Esophagus (tissue), 2 donors: ENCODE results near the gene YTHDF1. TPM values are rescaled to one million over a fixed set of nuclear protein-coding genes. Genes with fewer than 3 reads are reported as not detected.

Experiments
- H3K27ac ChIP-seq, 2 donors: one replicate each; pipeline ENCODE4 v1.5.1; 2013; ENCODE audit warnings: low read depth in 2 of 2, mild to moderate bottlenecking in 2 of 2, inconsistent platforms in 1 of 2, low read length in 1 of 2, moderate library complexity in 1 of 2
- H3K27me3 ChIP-seq, 2 donors: one replicate each; pipeline ENCODE4 v1.6.1; 2013; ENCODE audit warnings: low read length in 2 of 2, control low read depth in 1 of 2, mild to moderate bottlenecking in 1 of 2; ENCODE audit not compliant: insufficient read depth in 2 of 2, control insufficient read depth in 1 of 2
- H3K36me3 ChIP-seq, 2 donors: one replicate each; pipeline ENCODE4 v1.6.1; 2013; ENCODE audit warnings: low read length in 1 of 2; ENCODE audit not compliant: control insufficient read depth in 2 of 2, insufficient read depth in 2 of 2
- H3K4me1 ChIP-seq, 2 donors: one replicate each; pipeline ENCODE4 v1.6.1; 2013; ENCODE audit warnings: low read length in 1 of 2; ENCODE audit not compliant: control insufficient read depth in 2 of 2, insufficient read depth in 2 of 2
- H3K4me3 ChIP-seq, 2 donors: one replicate each; pipeline ENCODE4 v1.5.1; 2013; ENCODE audit warnings: low read length in 2 of 2, mild to moderate bottlenecking in 2 of 2, low read depth in 1 of 2, moderate library complexity in 1 of 2
- H3K9me3 ChIP-seq, 2 donors: one replicate each; pipeline ENCODE4 v1.6.1; 2013; ENCODE audit warnings: mild to moderate bottlenecking in 2 of 2, low read depth in 1 of 2, low read length in 1 of 2, moderate library complexity in 1 of 2; ENCODE audit not compliant: control insufficient read depth in 2 of 2, insufficient read depth in 1 of 2
- WGBS, 2 donors: extraction: QIAGEN DNeasy Blood & Tissue Kit; methylation state at CpG; one replicate each; pipeline ENCODE4 v1.1.7; 2013; 5-methylcytosine and 5-hydroxymethylcytosine counted together
- polyA plus RNA-seq, 2 donors: library from polyadenylated mRNA; stranded (reverse); fragments of 200-250 nt; gene quantifications; one replicate each; pipeline ENCODE4 v1.2.3, GENCODE V29; 2013
- donor health status: healthy with polysubstance abuse.
- donor health status: Bipolar disorder and iron deficiency.

Gene YTHDF1
- polyA plus RNA-seq, 2 donors: 13.1 to 15.7 TPM

DNA sequence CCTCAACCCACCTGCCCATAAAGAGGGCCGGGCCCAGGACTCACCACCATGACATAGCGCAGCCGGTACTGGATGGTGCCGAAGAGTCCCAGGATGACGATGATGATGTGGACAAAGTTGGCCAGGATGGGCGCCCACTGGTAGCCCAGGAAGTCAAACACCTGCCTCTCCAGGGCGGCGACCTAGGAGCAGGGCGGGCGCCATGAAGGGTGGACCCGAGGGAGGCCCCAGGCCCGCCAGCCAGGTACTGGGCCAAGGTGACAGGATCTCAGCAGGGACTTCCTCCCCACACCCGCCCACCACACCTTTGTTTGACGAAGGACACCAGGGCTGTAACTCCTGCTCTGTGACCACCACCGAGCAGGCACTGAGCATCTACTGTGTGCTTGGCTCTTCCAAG lies 34.0 kb upstream of the YTHDF1 start:
- H3K27me3 ChIP-seq: peaks cover 0 to 25% of the 10 kb centered on the region in 2 donors
- WGBS, 2 donors: 87 to 90% methylated on average over 15 of the region's 15 CpGs

DNA sequence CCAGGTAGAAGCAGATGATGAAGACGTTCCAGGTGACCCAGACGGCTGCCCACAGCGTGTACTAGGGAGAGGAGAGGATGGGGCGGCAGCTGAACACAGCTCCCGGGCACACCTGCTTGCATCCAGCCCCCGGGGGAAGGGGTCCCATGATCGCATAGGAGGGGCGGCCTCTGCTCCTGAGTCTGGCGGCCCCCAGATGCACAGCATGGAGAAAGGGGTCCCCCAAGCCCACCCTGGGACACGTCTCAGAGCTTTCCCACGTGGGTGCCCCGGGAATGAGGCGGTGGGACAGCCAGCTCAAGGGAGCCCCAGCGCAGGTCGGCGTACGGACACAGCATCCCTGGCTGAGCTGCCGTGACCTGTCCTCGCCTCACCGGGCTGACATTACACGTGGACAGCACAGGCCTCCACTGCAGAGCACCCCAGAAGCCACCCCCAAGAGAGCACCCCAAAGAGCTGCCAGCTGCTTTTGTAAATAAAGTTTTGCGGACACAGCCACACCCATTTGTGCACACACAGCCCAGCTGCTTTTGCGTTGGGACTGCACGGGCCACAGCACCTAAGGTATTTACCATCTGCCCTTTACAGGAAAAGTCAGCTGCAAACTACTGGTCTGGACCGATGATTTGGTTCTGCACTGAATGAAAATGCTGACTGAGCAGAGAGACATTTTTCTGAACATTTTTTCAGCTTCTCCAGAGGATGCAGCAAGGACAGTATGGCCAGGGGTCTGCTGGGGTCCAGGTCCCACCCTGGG lies 33.1 kb upstream of the YTHDF1 start:
- no peak overlapping the region for H3K4me3 ChIP-seq
- WGBS, 2 donors: 64 to 68% methylated on average over 25 of the region's 25 CpGs
- H3K36me3 ChIP-seq: no peaks in the 10 kb centered on the region
- H3K27ac ChIP-seq: no peak overlapping the region
- H3K9me3 ChIP-seq: no peaks in the 10 kb centered on the region
- H3K4me1 ChIP-seq: peaks cover 3 to 5% of the 10 kb centered on the region in 2 donors
- peaks cover 0 to 21% of the 10 kb centered on the region in 2 donors for H3K27me3 ChIP-seq

More for the DNA sequence above, 34.0 kb upstream of the YTHDF1 start:
- no peak overlapping the region for H3K4me3 ChIP-seq
- H3K9me3 ChIP-seq: no peaks in the 10 kb centered on the region
- peaks cover 4 to 7% of the 10 kb centered on the region in 2 donors for H3K4me1 ChIP-seq
- no peak overlapping the region for H3K27ac ChIP-seq
- no peaks in the 10 kb centered on the region for H3K36me3 ChIP-seq

DNA sequence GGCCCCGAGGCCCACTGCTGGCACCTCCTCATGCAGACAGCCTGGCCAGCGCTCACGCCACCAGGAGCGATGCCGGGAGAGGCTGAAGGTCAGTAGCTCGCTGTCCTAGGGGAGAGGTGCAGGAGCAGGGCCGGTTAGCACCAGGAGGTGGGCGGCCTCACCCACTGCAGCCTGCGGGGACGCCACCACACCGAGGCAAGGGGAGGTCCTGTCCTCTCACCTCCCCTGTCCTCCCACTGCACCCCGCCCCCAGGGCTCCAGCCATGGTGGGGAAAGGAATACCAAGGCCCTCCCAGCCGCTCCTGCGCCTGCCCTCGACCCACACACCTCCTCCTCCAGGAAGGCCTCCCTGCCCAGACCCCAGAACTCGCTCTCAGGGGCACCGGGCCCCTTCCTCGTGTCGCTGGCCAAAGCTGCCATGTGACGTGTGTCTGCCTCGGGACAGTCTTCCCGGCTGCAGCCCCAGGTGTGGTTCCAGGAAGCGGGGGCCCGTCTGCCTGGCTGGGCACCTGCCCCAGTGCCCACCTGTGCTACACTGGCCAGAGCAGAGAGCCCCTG lies 31.8 kb upstream of the YTHDF1 start:
- no peaks in the 10 kb centered on the region for H3K9me3 ChIP-seq
- H3K27ac ChIP-seq: no peak overlapping the region
- peaks cover 0 to 18% of the 10 kb centered on the region in 2 donors for H3K27me3 ChIP-seq
- no peaks in the 10 kb centered on the region for H3K4me1 ChIP-seq
- 68% methylated on average over 24 of the region's 24 CpGs for WGBS, 2 donors
- H3K36me3 ChIP-seq: no peaks in the 10 kb centered on the region
- no peak overlapping the region for H3K4me3 ChIP-seq

DNA sequence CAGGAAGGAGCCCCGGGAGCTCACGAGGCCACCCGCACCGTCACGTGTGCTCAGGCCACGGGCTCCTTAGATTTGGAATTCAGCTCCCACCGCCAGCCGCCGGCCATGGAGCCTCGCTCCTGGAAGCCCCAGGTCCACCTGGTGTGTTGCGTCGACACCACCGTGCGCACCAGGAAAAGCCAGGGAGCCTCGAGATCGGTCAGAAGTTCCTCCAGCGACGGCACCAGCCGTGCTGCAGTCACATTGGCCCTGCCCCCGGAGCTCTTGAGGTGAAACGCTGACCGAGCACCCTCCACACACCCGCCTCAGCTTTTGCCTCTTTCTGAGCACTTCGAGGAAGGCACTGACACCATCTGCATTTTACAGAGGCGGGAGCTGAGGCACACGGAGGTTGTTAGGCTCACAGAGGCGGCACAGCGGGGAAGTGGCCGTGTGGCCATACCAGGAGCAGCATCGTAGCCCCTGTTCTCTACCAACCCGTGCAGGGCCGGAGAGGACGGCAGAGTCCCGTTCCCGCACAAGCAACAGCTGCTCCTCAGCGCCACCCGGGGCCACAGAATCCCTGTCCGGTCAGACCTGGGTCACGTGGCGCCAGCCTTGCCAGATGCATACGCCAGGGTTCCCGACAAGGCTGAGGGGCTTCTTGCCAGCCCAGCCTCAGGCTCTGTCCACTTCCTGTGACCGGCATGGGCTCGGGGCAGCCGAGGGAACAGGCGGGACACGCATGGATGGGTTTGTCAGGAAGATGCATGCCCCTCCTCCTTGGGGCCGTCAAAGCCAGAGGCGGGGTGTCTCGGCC lies 30.8 kb upstream of the YTHDF1 start:
- Histone ChIP-seq H3K4me3 (no peak overlapping the region), H3K4me1 (no peaks in the 10 kb centered on the region), H3K36me3 (no peaks in the 10 kb centered on the region), H3K9me3 (no peaks in the 10 kb centered on the region), H3K27ac (no peak overlapping the region), H3K27me3 (peaks cover 0 to 14% of the 10 kb centered on the region in 2 donors)
- WGBS, 2 donors: 48 to 54% methylated on average over 50 of the region's 50 CpGs

DNA sequence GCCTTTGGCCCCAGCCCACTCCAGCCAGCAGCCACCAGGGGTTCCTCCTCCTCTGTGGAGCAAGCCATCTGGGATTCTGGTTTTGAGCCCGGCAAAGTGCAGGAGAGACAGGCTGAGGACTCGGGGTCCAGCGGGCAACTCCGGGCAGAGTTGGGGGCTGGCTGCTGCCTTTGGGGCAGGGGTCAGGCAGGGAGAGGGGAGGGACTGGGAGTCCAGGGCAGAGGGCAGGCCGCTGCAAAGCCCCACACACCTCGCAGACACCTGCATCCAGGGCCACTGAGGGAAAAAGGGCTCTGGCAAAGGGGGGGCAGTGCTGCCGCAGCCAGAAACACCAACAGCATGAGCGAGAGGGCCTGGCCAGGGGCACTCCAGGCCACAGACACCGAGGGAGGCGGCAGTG lies 28.5 kb upstream of the YTHDF1 start:
- Histone ChIP-seq H3K27ac (no peak overlapping the region), H3K27me3 (peaks cover 0 to 14% of the 10 kb centered on the region in 2 donors), H3K36me3 (no peaks in the 10 kb centered on the region), H3K9me3 (no peaks in the 10 kb centered on the region), H3K4me1 (no peaks in the 10 kb centered on the region), H3K4me3 (no peak overlapping the region)
- 71 to 78% methylated on average over 10 of the region's 10 CpGs for WGBS, 2 donors

DNA sequence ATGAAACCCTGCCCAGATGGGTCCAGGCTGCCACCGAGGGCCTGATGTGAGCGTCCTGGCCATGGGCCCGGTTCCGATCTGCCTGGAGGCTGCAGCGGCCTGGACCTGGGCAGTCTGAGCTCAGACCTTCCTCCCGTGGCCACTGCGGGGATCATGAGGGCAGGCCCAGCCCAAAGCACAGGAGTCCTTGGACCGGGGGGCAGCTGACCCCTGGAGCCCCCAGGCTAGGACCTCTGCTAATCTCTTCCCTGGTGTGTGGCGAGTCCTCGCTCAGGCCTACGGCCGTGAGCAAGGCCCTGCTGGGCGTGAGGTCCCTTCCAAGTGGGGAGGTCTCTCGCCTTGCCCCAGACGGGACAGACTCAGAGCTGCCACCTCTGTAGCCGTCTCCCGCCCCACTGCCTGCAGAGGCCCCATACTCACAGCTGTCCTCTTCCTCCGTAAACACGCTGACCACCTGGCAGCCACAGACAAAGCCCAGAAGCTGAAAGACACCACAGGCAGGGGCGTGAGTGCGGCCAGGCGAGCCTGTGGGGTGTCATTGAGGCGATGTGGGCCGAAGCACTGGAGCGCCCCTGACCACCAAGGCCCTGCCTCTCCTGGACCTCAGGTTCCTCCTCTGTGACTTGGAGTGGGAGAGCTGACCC lies 27.8 kb upstream of the YTHDF1 start:
- Histone ChIP-seq H3K36me3 (no peaks in the 10 kb centered on the region), H3K27ac (no peak overlapping the region), H3K9me3 (no peaks in the 10 kb centered on the region), H3K4me3 (no peak overlapping the region), H3K27me3 (peaks cover 0 to 14% of the 10 kb centered on the region in 2 donors), H3K4me1 (no peaks in the 10 kb centered on the region)
- 82 to 85% methylated on average over 23 to 25 of the region's 25 CpGs for WGBS, 2 donors

DNA sequence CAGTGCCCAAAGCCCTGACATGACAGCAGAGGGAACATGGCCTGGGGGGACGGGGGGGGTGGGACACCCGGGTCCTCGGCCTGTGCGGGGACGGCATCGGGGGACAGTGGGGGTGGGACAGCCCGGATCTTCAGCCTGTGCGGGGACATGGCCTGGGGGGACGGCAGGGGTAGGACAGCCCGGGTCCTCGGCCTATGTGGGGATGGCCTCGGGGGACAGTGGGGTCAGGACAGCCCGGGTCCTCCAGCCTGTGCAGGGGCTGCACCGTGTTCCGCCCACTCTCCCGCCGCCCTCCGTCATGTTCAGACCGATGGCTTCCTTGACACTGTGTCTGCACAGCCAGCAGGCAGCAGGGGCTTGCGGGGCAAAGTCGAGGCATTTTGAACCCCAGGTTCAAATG lies 26.8 kb upstream of the YTHDF1 start:
- no peak overlapping the region for H3K27ac ChIP-seq
- no peak overlapping the region for H3K4me3 ChIP-seq
- no peaks in the 10 kb centered on the region for H3K36me3 ChIP-seq
- no peaks in the 10 kb centered on the region for H3K9me3 ChIP-seq
- 87 to 94% methylated on average over 8 to 21 of the region's 21 CpGs for WGBS, 2 donors
- no peaks in the 10 kb centered on the region for H3K4me1 ChIP-seq
- H3K27me3 ChIP-seq: peaks cover 0 to 14% of the 10 kb centered on the region in 2 donors

DNA sequence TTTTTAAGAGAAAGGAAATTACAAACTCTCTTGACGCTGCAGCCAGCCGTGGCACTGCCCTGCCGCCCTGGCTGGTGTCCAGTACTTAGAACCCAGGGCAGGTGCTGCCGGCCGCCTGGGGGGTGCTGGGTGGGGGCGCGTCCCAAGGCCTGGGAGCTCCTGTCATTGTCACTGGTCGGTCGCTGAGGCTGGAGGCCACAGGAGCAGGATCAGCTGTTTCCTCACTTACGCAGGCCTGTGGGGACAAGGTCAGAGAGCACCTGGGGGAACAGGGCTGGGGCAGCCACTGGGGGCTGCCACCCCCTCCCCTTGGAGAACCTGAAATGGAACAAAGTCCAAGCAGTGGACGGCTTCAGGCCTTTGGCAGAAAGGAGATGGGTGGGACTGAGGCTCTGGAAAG lies 25.3 kb upstream of the YTHDF1 start:
- no peaks in the 10 kb centered on the region for H3K4me1 ChIP-seq
- no peak overlapping the region for H3K4me3 ChIP-seq
- H3K36me3 ChIP-seq: no peaks in the 10 kb centered on the region
- H3K9me3 ChIP-seq: no peaks in the 10 kb centered on the region
- peaks cover 0 to 2% of the 10 kb centered on the region in 2 donors for H3K27me3 ChIP-seq
- 26 to 36% methylated on average over 11 of the region's 11 CpGs for WGBS, 2 donors
- H3K27ac ChIP-seq: no peak overlapping the region

DNA sequence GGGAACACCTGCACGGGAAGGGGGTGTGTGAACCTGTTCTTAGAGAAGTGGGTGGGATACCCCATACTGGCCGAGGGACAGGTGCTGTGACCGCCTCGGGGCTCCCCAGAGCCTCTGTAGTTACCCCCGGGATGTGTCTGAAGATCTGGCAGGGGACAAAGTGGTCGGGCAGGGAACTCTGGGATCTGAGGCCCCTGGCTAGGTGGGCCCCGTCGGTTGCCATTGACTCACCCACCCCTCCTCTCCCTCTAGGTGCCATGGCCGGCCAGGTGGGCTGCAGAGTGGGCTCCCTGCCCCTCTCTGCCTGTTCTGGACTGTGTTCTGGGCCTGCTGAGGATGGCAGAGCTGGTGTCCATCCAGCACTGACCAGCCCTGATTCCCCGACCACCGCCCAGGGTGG lies 24.1 kb upstream of the YTHDF1 start:
- no peak overlapping the region for H3K4me3 ChIP-seq
- H3K27ac ChIP-seq: no peak overlapping the region
- no peaks in the 10 kb centered on the region for H3K27me3 ChIP-seq
- WGBS, 2 donors: 80 to 85% methylated on average over 11 of the region's 11 CpGs
- H3K9me3 ChIP-seq: no peaks in the 10 kb centered on the region
- no peaks in the 10 kb centered on the region for H3K36me3 ChIP-seq
- no peaks in the 10 kb centered on the region for H3K4me1 ChIP-seq
